K562 (cell line): ENCODE results near the gene STXBP6. TPM values are rescaled to one million over a fixed set of nuclear protein-coding genes. Genes with fewer than 3 reads are reported as not detected.
"Not testable (repeated sequence)": the region's sequence is repeated elsewhere in the genome, so short reads cannot be mapped to it uniquely, and the experiment has no call there.

Source experiments
- ATAC-seq: fragments of 200-7000 bp; cut with Tn5 transposase; 3 replicates; pipeline ENCODE4 v1.9.1; 2020; ENCODE audit warnings: moderate library complexity
- BruUV-seq: library from RNA; stranded (reverse); fragments of 400-500 nt; replicated peaks from 2 replicates; lab custom pipeline; 2021; lab: Mats Ljungman, UMichigan
- CTCF ChIA-PET: fragments of 300-600 bp; formaldehyde crosslinking; extraction: SDS; loops from one replicate; lab custom pipeline; 2021; ENCODE audit warnings: low intra/inter-chr PET ratio; lab: Yijun Ruan, JAX
- POLR2A ChIA-PET: fragments of 300-600, 350-650 bp; sonication (Branson Sonifier 250); formaldehyde crosslinking; extraction: SDS; loops from one replicate; lab custom pipeline; 2021; ENCODE audit warnings: antibody characterized with exemption, inconsistent platforms; lab: Yijun Ruan, JAX
- DNase-seq, 4 experiments: peaks; one replicate each; pipeline versions ENCODE4 v3.0.0 to v3.0.0-alpha.2; 2011 to 2018; ENCODE audit warnings: low spot score in 3 of 4, mixed read lengths in 3 of 4; ENCODE audit errors: extremely low read depth in 1 of 4
- FAIRE-seq: peaks from 2 replicates; lab custom pipeline; 2011; peaks lifted over from hg19 to GRCh38; lab: Jason Lieb, UNC
- H2AFZ ChIP-seq: 2 replicates; pipeline ENCODE4 v1.6.0; 2011; ENCODE audit warnings: low read depth, low read length, control low read depth, inconsistent platforms
- H3K27ac ChIP-seq: fragments of 200-600 bp; 3 replicates; pipeline ENCODE4 v1.8.0; 2011; ENCODE audit warnings: low read depth, mild to moderate bottlenecking, control low read depth, inconsistent platforms, low read length, moderate library complexity, mixed read lengths; ENCODE audit errors: extremely low read depth
- H3K27me3 ChIP-seq, 2 experiments: fragments of 300-600 bp in 1 of 2; 2 replicates in 1 of 2; 3 replicates in 1 of 2; pipeline versions ENCODE4 v1.6.0 to v1.8.0; 2011; ENCODE audit warnings: inconsistent platforms in 2 of 2, low read length in 2 of 2, mild to moderate bottlenecking in 1 of 2, mixed read lengths in 1 of 2, moderate library complexity in 1 of 2; ENCODE audit not compliant: control insufficient read depth in 2 of 2, insufficient read depth in 2 of 2
- H3K36me3 ChIP-seq: fragments of 300-600 bp; 3 replicates; pipeline ENCODE4 v1.8.0; 2011; ENCODE audit warnings: mild to moderate bottlenecking, low read length, inconsistent platforms; ENCODE audit not compliant: control insufficient read depth, insufficient read depth
- H3K4me1 ChIP-seq, 2 experiments: fragments of 200-600 bp in 1 of 2; replicated peaks in 1 of 2; 2 replicates in 1 of 2; 3 replicates in 1 of 2; pipeline versions ENCODE4 v1.5.1 to v1.8.0; 2011; ENCODE audit warnings: inconsistent platforms in 2 of 2, low read length in 2 of 2, mild to moderate bottlenecking in 1 of 2, mixed read lengths in 1 of 2, moderate library complexity in 1 of 2; ENCODE audit not compliant: control insufficient read depth in 2 of 2, insufficient read depth in 2 of 2
- H3K4me2 ChIP-seq: 2 replicates; pipeline ENCODE4 v1.6.1; 2011; ENCODE audit warnings: low read length, control low read depth, inconsistent platforms, mixed read lengths; ENCODE audit not compliant: insufficient read depth
- H3K4me3 ChIP-seq: fragments of 200-600 bp; sonication (generic), shearing (Covaris generic); 2 replicates; pipeline ENCODE4 v1.5.1; 2016; ENCODE audit warnings: control low read depth, inconsistent platforms
- H3K79me2 ChIP-seq: fragments of 200-600 bp; 3 replicates; pipeline ENCODE4 v1.8.0; 2011; ENCODE audit warnings: low read length, inconsistent platforms; ENCODE audit not compliant: control insufficient read depth, insufficient read depth
- H3K9ac ChIP-seq, 2 experiments: 2 replicates each; pipeline versions ENCODE4 v1.6.0 to v1.6.1; 2011; ENCODE audit warnings: low read depth in 2 of 2, low read length in 2 of 2, control low read depth in 1 of 2, inconsistent platforms in 1 of 2, mild to moderate bottlenecking in 1 of 2, mixed read lengths in 1 of 2; ENCODE audit not compliant: insufficient read depth in 1 of 2
- H3K9me1 ChIP-seq: one replicate; pipeline ENCODE4 v1.6.0; 2011; ENCODE audit warnings: inconsistent platforms, mild to moderate bottlenecking, low read length, moderate library complexity; ENCODE audit not compliant: control insufficient read depth, insufficient read depth
- H3K9me3 ChIP-seq: replicated peaks from 2 replicates; pipeline ENCODE4 v1.5.1; 2011; ENCODE audit warnings: low read depth, low read length, inconsistent platforms; ENCODE audit not compliant: control insufficient read depth, insufficient read depth
- H4K20me1 ChIP-seq: replicated peaks from 2 replicates; pipeline ENCODE4 v1.6.1; 2011; ENCODE audit warnings: low read length, inconsistent platforms, mixed read lengths; ENCODE audit not compliant: control insufficient read depth, insufficient read depth
- BCOR ChIP-seq: fragments of 450-650 bp; IDR thresholded peaks from 2 replicates; pipeline ENCODE4 v1.6.1; 2016
- NCOA2 ChIP-seq, 2 experiments: fragments of 450-650 bp; IDR thresholded peaks; 2 replicates each; pipeline ENCODE4 v1.6.1; 2018; ENCODE audit warnings: mild to moderate bottlenecking in 2 of 2, moderate library complexity in 1 of 2; ENCODE audit not compliant: partially characterized antibody in 2 of 2
- NFXL1 ChIP-seq: fragments of 450-650 bp; formaldehyde crosslinking; IDR thresholded peaks from 2 replicates; pipeline ENCODE4 v1.4.0; 2021; ENCODE audit warnings: mild to moderate bottlenecking
- PCBP1 ChIP-seq: fragments of 200-400 bp; formaldehyde crosslinking; IDR thresholded peaks from 2 replicates; pipeline ENCODE4 v1.6.1; 2018; ENCODE audit warnings: mild to moderate bottlenecking, low read depth, low read length; ENCODE audit not compliant: poor library complexity, severe bottlenecking
- WGBS: fragments of 100-300 bp; shearing (Covaris generic); methylation state at CpG from one replicate; pipeline ENCODE4 v1.1.6; 2016; ENCODE audit warnings: low coverage, mixed read lengths; ENCODE audit not compliant: insufficient coverage; ENCODE audit errors: missing lambda C conversion rate; 5-methylcytosine and 5-hydroxymethylcytosine counted together
- in situ Hi-C: fragments of 300-500 bp; cut with MboI; formaldehyde crosslinking; loops from 4 replicates; pipeline ENCODE4 v1.15.0; 2018; ENCODE audit warnings: inconsistent platforms, mixed read lengths
- intact Hi-C: fragments of 100-400 bp; cut with micrococcal nuclease; formaldehyde crosslinking; loops from 2 replicates; pipeline ENCODE4 v1.14.2; 2022
- polyA plus RNA-seq, 8 experiments: library from polyadenylated mRNA; depleted of rRNA in 4 of 8; stranded (reverse) in 5 of 8; unstranded in 3 of 8; fragments of >200 nt; fragmentation: Nextera tagmentation in 2 of 8; fragmentation: Illumina TruSeq in 1 of 8; extraction: Ambion mirVana in 2 of 8; extraction: Trizol in 1 of 8; gene quantifications; 2 replicates each; pipeline versions ENCODE4 v1.2.1 to v1.2.3, GENCODE V29; 2011 to 2014; ENCODE audit warnings: inconsistent platforms in 1 of 8, missing spikeins in 1 of 8
- total RNA-seq, 7 experiments: library from RNA; depleted of rRNA in 6 of 7; stranded (reverse); fragments of >200 nt in 6 of 7; fragmentation: Illumina TruSeq in 2 of 7; extraction: Trizol in 2 of 7; gene quantifications; 2 replicates each; pipeline versions ENCODE4 v1.2.1 to v1.2.3, GENCODE V29; 2011 to 2021; ENCODE audit warnings: low replicate concordance in 1 of 7

STXBP6 gene
- total and polyA plus RNA-seq, 9 of the 15 experiments (the other 6 are each of a cell fraction or from before 2014, with no cell fraction given): 0.27 to 0.89 (median 0.59) TPM

DNA sequence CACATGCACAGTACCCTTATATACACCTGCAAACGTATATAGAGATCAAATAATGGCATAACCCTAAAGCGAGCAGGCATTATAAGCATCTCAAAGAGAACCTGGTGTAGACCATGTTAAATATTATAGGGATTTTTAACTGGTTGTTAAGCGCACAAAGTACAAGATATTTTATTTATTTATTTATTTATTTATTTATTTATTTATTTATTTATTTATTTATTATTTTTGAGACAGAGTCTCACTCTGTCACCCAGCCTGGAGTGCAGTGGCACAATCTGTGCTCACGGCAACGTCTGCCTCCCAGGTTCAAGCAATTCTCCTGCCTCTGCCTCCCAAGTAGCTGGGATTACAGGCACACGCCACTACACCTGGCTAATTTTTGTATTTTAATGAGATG lies 87.8 kb downstream of the STXBP6 start:
- intact Hi-C loops, H3K4me1 ChIP-seq, DNase-seq, H3K9me3 ChIP-seq, H3K4me3 ChIP-seq, H3K9me1 ChIP-seq, CTCF ChIA-PET, H3K27ac ChIP-seq, POLR2A ChIA-PET, H3K79me2 ChIP-seq, H3K27me3 ChIP-seq, in situ Hi-C loops, H3K36me3 ChIP-seq, FAIRE-seq, H3K9ac ChIP-seq, H2AFZ ChIP-seq, H3K4me2 ChIP-seq, ATAC-seq, BruUV-seq, H4K20me1 ChIP-seq: not testable (repeated sequence)
- WGBS: 5% methylated on average over 6 of the region's 6 CpGs

DNA sequence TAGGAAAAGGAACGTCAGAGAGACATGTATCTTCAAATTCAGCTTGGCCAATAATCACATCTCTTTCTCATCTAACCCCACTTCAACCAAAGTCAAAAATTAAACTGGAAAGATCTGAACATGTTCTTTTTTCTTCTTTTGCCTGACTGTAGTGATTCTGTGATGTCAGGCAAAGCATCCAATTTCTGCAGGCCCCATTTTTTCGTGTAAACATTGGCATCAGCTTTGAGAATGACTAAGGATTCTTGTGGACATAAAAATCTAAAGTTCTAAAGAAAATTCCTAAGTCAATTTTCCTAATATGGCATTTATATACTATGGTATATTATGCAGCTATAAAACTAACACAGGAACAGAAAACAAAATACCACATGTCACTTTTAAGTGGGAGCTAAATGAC lies 89.1 kb downstream of the STXBP6 start:
- FAIRE-seq (no peak), DNase-seq (no peak), ATAC-seq (no peak)
- no TSS peak for BruUV-seq
- in situ Hi-C loops (no loop called here), intact Hi-C loops (no loop called here)
- Histone ChIP-seq H3K36me3 (no peaks in the 10 kb centered on the region), H3K9ac (no peak overlapping the region), H3K9me3 (no peaks in the 10 kb centered on the region), H2AFZ (no peak overlapping the region), H3K4me1 (peaks cover 0 to 1% of the 10 kb centered on the region in 2 experiments; a peak in 1 of 5 replicates), H3K27ac (no peak overlapping the region), H3K79me2 (no peaks in the 10 kb centered on the region), H4K20me1 (no peaks in the 10 kb centered on the region), H3K9me1 (no peaks in the 10 kb centered on the region), H3K27me3 (peaks cover 0 to 4% of the 10 kb centered on the region in 2 experiments; a peak in 2 of 5 replicates), H3K4me2 (no peak overlapping the region), H3K4me3 (no peak overlapping the region)
- POLR2A ChIA-PET: no interaction called here
- 0% methylated on average over 2 of the region's 2 CpGs for WGBS
- CTCF ChIA-PET: no interaction called here
- TF ChIP-seq BCOR: no peak
- TF ChIP-seq PCBP1: no peak
- TF ChIP-seq NFXL1: no peak
- TF ChIP-seq NCOA2 (IDR thresholded peaks at IDR 0.05; ENCODE audit: partially characterized antibody in 2 of 2): no peak
